ENCODE results near the gene SETD4.

The SETD4 gene

DNA sequence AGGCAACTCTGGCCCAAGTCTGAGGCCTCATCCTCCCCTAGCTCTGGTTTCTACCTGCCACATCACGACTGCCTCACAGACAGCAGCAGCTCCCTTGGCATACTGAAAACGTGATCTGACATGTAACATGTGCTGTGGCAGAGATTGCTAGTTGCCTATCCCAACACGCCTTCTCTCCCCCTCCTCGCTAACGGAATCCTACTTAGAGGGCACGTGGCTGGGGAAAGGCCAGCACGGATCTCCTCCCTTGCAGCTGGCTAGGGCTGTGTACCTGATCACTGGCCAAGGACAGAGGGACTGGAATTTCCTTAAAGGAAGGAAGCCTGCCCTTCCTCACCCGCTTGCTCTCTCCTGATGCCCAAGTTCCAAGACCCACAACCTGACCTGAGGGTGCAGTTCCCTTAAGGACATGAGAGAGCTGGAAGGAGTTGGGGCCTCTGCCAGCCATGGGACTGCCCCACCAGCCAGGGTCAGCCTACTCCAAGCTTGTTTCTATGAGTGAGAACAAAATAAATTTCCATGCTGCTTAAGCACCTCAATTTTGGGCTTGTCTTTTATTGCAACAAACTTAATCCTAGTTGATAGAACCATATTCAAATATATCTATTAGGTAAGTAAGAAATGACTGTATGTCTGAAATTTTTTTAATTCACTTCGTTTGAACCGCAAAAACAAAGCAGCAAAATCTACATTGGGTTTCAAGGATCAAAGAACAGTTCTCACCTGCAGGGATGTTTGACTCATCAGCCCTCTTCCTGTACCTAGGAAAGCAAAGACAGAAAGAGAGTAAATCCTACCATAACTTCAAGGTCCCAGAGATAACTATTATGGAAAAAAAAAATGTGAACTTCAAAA is 7.2 kb downstream of the SETD4 start:
- no peaks in the 10 kb centered on the region for H3K9me3 ChIP-seq (ENCODE audit: control extremely low read depth in 1 of 5, control insufficient read depth in 4 of 5, insufficient read depth in 2 of 5, low read depth in 1 of 5, low read length in 4 of 5)
- H3K27ac ChIP-seq (ENCODE audit: insufficient read depth in 1 of 2, low read depth in 1 of 2, low read length in 2 of 2, poor library complexity in 1 of 2, severe bottlenecking in 2 of 2), result no peak overlapping the region
- H3K36me3 ChIP-seq (ENCODE audit: control insufficient read depth in 4 of 4, insufficient read depth in 4 of 4, low read length in 3 of 4), result peaks cover 29 to 65% (median 46%) of the 10 kb centered on the region in 4 experiments
- no peaks in the 10 kb centered on the region for H3K27me3 ChIP-seq (replicated peaks in 2 of 5; ENCODE audit: control insufficient read depth in 4 of 5, insufficient read depth in 5 of 5, low read length in 4 of 5)
- no peak overlapping the region for H3K4me3 ChIP-seq (ENCODE audit: control insufficient read depth in 1 of 7, extremely low read depth in 1 of 7, insufficient read depth in 4 of 7, low read depth in 2 of 7, low read length in 6 of 7)
- H3K4me1 ChIP-seq (ENCODE audit: control extremely low read depth in 1 of 4, control insufficient read depth in 4 of 4, insufficient read depth in 4 of 4, low read length in 3 of 4), result no peaks in the 10 kb centered on the region
- 86% methylated on average over 9 of the region's 10 CpGs for WGBS (ENCODE audit: insufficient coverage)
- POLR2A ChIA-PET, result interaction anchor here (0.5 kb wide), 1 partner anchor 21 kb away, joined by 3 read pairs; no protein-coding TSS in a partner anchor
- DNase-seq, result no peak
- CTCF ChIA-PET, result interaction anchor here (0.6 to 2.4 kb wide), 4 partner anchors 23 to 59 kb away, joined by 3 to 8 read pairs (median 5); no protein-coding TSS in a partner anchor

DNA sequence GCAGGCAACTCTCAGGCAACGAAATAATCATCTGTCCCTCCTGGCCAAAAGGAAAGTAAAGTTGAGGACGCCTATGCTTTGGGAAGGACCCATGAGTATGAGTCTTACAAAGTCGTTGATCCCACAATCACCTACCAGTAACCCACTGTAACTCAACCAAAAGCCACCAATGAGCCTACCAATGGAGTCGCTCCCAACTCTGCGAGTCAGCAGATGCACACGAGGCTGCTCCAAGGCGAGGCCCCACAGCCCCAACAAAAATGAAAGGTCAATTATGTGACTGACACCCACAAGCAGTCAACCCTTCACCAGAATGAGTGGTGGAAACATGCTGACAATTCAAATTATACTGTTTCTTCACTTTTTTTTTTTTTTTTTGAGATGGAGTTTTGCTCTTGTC is 12.0 kb downstream of the SETD4 start:
- CTCF ChIA-PET, result interaction anchor here (1.0 to 1.6 kb wide), 2 partner anchors 9 kb away, joined by 3 to 4 read pairs; no protein-coding TSS in a partner anchor

DNA sequence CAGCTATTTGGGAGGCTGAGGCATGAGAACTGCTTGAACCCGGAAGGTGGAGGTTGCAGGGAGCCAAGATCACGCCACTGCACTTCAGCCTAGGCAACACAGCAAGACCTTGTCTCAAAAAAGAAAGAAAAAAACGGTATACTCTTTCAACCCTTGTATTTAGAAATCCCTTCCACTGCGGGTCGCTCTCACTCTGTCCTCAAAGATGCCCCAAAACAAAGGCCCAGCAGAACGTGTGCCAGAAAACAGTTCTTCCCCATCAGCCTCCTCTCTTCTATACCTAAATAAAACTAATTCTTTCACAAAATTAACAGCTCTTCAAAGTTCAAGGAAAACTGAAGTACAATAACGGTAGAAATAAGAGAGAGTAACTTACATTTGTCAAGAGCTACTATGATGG is 13.2 kb downstream of the SETD4 start:
- 86% methylated on average over 2 of the region's 7 CpGs for WGBS (ENCODE audit: insufficient coverage)
- Histone ChIP-seq H3K4me3 (ENCODE audit: control insufficient read depth in 1 of 7, extremely low read depth in 1 of 7, insufficient read depth in 4 of 7, low read depth in 2 of 7, low read length in 6 of 7) (no peak overlapping the region), H3K36me3 (ENCODE audit: control insufficient read depth in 4 of 4, insufficient read depth in 4 of 4, low read length in 3 of 4) (peaks cover 18 to 71% (median 40%) of the 10 kb centered on the region in 4 experiments), H3K27me3 (replicated peaks in 2 of 5; ENCODE audit: control insufficient read depth in 4 of 5, insufficient read depth in 5 of 5, low read length in 4 of 5) (no peaks in the 10 kb centered on the region), H3K4me1 (ENCODE audit: control extremely low read depth in 1 of 4, control insufficient read depth in 4 of 4, insufficient read depth in 4 of 4, low read length in 3 of 4) (no peaks in the 10 kb centered on the region), H3K27ac (ENCODE audit: insufficient read depth in 1 of 2, low read depth in 1 of 2, low read length in 2 of 2, poor library complexity in 1 of 2, severe bottlenecking in 2 of 2) (no peak overlapping the region), H3K9me3 (ENCODE audit: control extremely low read depth in 1 of 5, control insufficient read depth in 4 of 5, insufficient read depth in 2 of 5, low read depth in 1 of 5, low read length in 4 of 5) (no peaks in the 10 kb centered on the region)
- POLR2A ChIA-PET, result no interaction called here
- DNase-seq, result no peak
- CTCF ChIA-PET, result interaction anchor here (1.3 to 1.6 kb wide), 2 partner anchors 10 to 12 kb away, joined by 3 to 4 read pairs; no protein-coding TSS in a partner anchor

More for the DNA sequence above, 12.0 kb downstream of the SETD4 start:
- no peak for DNase-seq
- no peaks in the 10 kb centered on the region for H3K27me3 ChIP-seq (replicated peaks in 2 of 5; ENCODE audit: control insufficient read depth in 4 of 5, insufficient read depth in 5 of 5, low read length in 4 of 5)
- no peaks in the 10 kb centered on the region for H3K4me1 ChIP-seq (ENCODE audit: control extremely low read depth in 1 of 4, control insufficient read depth in 4 of 4, insufficient read depth in 4 of 4, low read length in 3 of 4)
- peaks cover 18 to 70% (median 44%) of the 10 kb centered on the region in 4 experiments for H3K36me3 ChIP-seq (ENCODE audit: control insufficient read depth in 4 of 4, insufficient read depth in 4 of 4, low read length in 3 of 4)
- H3K4me3 ChIP-seq (ENCODE audit: control insufficient read depth in 1 of 7, extremely low read depth in 1 of 7, insufficient read depth in 4 of 7, low read depth in 2 of 7, low read length in 6 of 7), result no peak overlapping the region
- H3K27ac ChIP-seq (ENCODE audit: insufficient read depth in 1 of 2, low read depth in 1 of 2, low read length in 2 of 2, poor library complexity in 1 of 2, severe bottlenecking in 2 of 2), result no peak overlapping the region
- POLR2A ChIA-PET, result no interaction called here
- 100% methylated on average over 3 of the region's 7 CpGs for WGBS (ENCODE audit: insufficient coverage)
- no peaks in the 10 kb centered on the region for H3K9me3 ChIP-seq (ENCODE audit: control extremely low read depth in 1 of 5, control insufficient read depth in 4 of 5, insufficient read depth in 2 of 5, low read depth in 1 of 5, low read length in 4 of 5)

DNA sequence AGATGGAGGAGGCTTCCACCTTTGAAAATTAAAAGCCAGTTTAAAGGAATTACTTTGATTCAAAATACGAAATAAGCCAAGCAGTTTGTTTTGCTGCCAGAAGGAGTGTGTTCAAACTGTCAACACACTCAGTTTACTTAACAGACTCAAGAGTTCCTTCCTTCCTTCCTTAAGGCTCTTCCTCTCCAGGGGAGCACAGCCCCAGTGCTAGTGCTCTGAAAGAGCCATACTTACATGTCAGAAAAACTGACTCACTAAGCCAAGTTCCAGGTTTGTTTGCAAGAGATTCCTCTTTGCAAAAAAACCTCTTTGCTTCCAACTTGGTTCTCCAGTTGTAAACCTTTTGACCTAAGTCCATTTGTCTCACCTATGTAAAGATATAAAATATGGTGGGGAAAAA is 14.3 kb downstream of the SETD4 start:
- H3K4me3 ChIP-seq (ENCODE audit: control insufficient read depth in 1 of 7, extremely low read depth in 1 of 7, insufficient read depth in 4 of 7, low read depth in 2 of 7, low read length in 6 of 7), result no peak overlapping the region
- no peak overlapping the region for H3K27ac ChIP-seq (ENCODE audit: insufficient read depth in 1 of 2, low read depth in 1 of 2, low read length in 2 of 2, poor library complexity in 1 of 2, severe bottlenecking in 2 of 2)
- H3K9me3 ChIP-seq (ENCODE audit: control extremely low read depth in 1 of 5, control insufficient read depth in 4 of 5, insufficient read depth in 2 of 5, low read depth in 1 of 5, low read length in 4 of 5), result no peaks in the 10 kb centered on the region
- WGBS (ENCODE audit: insufficient coverage), result 70% methylated on average over 1 of the region's 1 CpG
- DNase-seq, result no peak
- ChIA-PET CTCF (no interaction called here), POLR2A (no interaction called here)
- peaks cover 22 to 78% (median 44%) of the 10 kb centered on the region in 4 experiments for H3K36me3 ChIP-seq (ENCODE audit: control insufficient read depth in 4 of 4, insufficient read depth in 4 of 4, low read length in 3 of 4)
- H3K27me3 ChIP-seq (replicated peaks in 2 of 5; ENCODE audit: control insufficient read depth in 4 of 5, insufficient read depth in 5 of 5, low read length in 4 of 5), result no peaks in the 10 kb centered on the region
- no peaks in the 10 kb centered on the region for H3K4me1 ChIP-seq (ENCODE audit: control extremely low read depth in 1 of 4, control insufficient read depth in 4 of 4, insufficient read depth in 4 of 4, low read length in 3 of 4)

DNA sequence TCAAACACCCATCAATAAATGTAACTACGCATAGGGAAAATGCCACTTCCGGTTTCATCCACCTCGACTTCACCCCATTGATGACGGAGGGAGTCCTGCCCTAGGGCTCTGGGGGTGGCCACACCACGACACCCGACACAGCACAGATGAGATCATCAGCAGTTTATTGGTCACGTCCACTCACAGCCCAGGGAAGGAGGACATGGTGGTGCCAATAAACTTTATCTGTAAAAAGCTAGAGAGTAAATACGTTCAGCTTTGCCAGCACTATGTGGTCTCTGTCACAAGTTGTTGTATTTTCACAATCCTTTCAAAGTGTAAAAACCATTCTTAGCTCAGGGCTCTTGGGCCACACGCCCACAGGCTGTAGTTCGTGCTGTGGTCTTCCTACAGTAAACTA is 16.3 kb downstream of the SETD4 start:
- ChIA-PET POLR2A (no interaction called here), CTCF (no interaction called here)
- no peaks in the 10 kb centered on the region for H3K27me3 ChIP-seq (replicated peaks in 2 of 5; ENCODE audit: control insufficient read depth in 4 of 5, insufficient read depth in 5 of 5, low read length in 4 of 5)
- peaks cover 22 to 82% (median 50%) of the 10 kb centered on the region in 4 experiments for H3K36me3 ChIP-seq (ENCODE audit: control insufficient read depth in 4 of 4, insufficient read depth in 4 of 4, low read length in 3 of 4)
- no peak for DNase-seq
- no peak overlapping the region for H3K27ac ChIP-seq (ENCODE audit: insufficient read depth in 1 of 2, low read depth in 1 of 2, low read length in 2 of 2, poor library complexity in 1 of 2, severe bottlenecking in 2 of 2)
- no peaks in the 10 kb centered on the region for H3K9me3 ChIP-seq (ENCODE audit: control extremely low read depth in 1 of 5, control insufficient read depth in 4 of 5, insufficient read depth in 2 of 5, low read depth in 1 of 5, low read length in 4 of 5)
- no peak overlapping the region for H3K4me3 ChIP-seq (ENCODE audit: control insufficient read depth in 1 of 7, extremely low read depth in 1 of 7, insufficient read depth in 4 of 7, low read depth in 2 of 7, low read length in 6 of 7)
- no peaks in the 10 kb centered on the region for H3K4me1 ChIP-seq (ENCODE audit: control extremely low read depth in 1 of 4, control insufficient read depth in 4 of 4, insufficient read depth in 4 of 4, low read length in 3 of 4)
- WGBS (ENCODE audit: insufficient coverage), result 94% methylated on average over 8 of the region's 10 CpGs

DNA sequence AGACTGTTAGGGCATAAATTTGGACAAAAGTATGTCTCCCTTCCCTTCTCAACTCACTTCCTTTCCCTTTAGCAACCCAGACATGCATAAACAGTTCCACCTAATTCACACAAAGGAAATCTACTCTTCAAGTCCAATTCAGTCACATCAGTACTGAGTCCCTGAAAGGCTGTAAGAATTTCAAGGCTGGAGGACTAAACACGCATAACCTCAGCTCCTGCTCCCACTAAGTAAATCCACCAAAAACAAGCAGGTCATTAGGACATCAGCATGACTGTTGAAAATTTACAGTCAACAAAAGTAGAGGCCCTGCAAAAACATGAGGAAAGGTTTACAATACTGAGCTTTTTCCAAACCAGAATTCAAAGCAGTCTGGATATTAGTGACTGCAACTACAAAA is 18.4 kb downstream of the SETD4 start:
- Histone ChIP-seq H3K36me3 (ENCODE audit: control insufficient read depth in 4 of 4, insufficient read depth in 4 of 4, low read length in 3 of 4) (peaks cover 27 to 79% (median 53%) of the 10 kb centered on the region in 4 experiments), H3K9me3 (ENCODE audit: control extremely low read depth in 1 of 5, control insufficient read depth in 4 of 5, insufficient read depth in 2 of 5, low read depth in 1 of 5, low read length in 4 of 5) (no peaks in the 10 kb centered on the region), H3K4me3 (ENCODE audit: control insufficient read depth in 1 of 7, extremely low read depth in 1 of 7, insufficient read depth in 4 of 7, low read depth in 2 of 7, low read length in 6 of 7) (no peak overlapping the region), H3K27me3 (replicated peaks in 2 of 5; ENCODE audit: control insufficient read depth in 4 of 5, insufficient read depth in 5 of 5, low read length in 4 of 5) (no peaks in the 10 kb centered on the region), H3K27ac (ENCODE audit: insufficient read depth in 1 of 2, low read depth in 1 of 2, low read length in 2 of 2, poor library complexity in 1 of 2, severe bottlenecking in 2 of 2) (no peak overlapping the region), H3K4me1 (ENCODE audit: control extremely low read depth in 1 of 4, control insufficient read depth in 4 of 4, insufficient read depth in 4 of 4, low read length in 3 of 4) (no peaks in the 10 kb centered on the region)
- DNase-seq, result no peak
- WGBS (ENCODE audit: insufficient coverage), result 100% methylated on average over 1 of the region's 1 CpG
- ChIA-PET CTCF (interaction anchor here (0.8 to 1.9 kb wide), 2 partner anchors 13 to 63 kb away, joined by 3 to 6 read pairs; no protein-coding TSS in a partner anchor), POLR2A (interaction anchor here (0.6 kb wide), 1 partner anchor 1472 kb away, joined by 3 read pairs; no protein-coding TSS in a partner anchor)

DNA sequence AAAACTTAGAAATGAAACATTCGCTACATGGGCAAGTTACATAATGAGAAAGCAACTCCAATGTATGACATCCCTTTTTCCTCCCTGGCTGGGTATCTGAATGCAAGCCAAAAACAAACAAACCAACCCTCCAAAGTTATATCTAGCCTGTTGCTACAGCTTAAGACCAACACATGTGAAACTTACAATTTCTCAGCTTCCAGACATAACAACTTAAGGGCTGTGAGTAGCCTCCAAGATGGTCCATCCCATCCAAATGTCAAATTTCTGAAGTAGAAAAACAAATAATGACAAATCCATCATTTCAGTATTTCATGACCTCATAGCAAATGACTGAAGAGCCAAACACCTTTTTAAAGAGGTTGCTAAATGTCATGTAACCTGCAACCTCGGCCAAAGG is 19.9 kb downstream of the SETD4 start:
- ChIA-PET CTCF (interaction anchor here (0.9 to 1.9 kb wide), 3 partner anchors 12 to 64 kb away, joined by 3 to 6 read pairs (median 3); no protein-coding TSS in a partner anchor), POLR2A (no interaction called here)
- WGBS (ENCODE audit: insufficient coverage), result 100% methylated on average over 1 of the region's 2 CpGs
- no peaks in the 10 kb centered on the region for H3K4me1 ChIP-seq (ENCODE audit: control extremely low read depth in 1 of 4, control insufficient read depth in 4 of 4, insufficient read depth in 4 of 4, low read length in 3 of 4)
- H3K27ac ChIP-seq (ENCODE audit: insufficient read depth in 1 of 2, low read depth in 1 of 2, low read length in 2 of 2, poor library complexity in 1 of 2, severe bottlenecking in 2 of 2), result no peak overlapping the region
- no peak overlapping the region for H3K4me3 ChIP-seq (ENCODE audit: control insufficient read depth in 1 of 7, extremely low read depth in 1 of 7, insufficient read depth in 4 of 7, low read depth in 2 of 7, low read length in 6 of 7)
- DNase-seq, result no peak
- peaks cover 27 to 78% (median 51%) of the 10 kb centered on the region in 4 experiments for H3K36me3 ChIP-seq (ENCODE audit: control insufficient read depth in 4 of 4, insufficient read depth in 4 of 4, low read length in 3 of 4)
- no peaks in the 10 kb centered on the region for H3K9me3 ChIP-seq (ENCODE audit: control extremely low read depth in 1 of 5, control insufficient read depth in 4 of 5, insufficient read depth in 2 of 5, low read depth in 1 of 5, low read length in 4 of 5)
- H3K27me3 ChIP-seq (replicated peaks in 2 of 5; ENCODE audit: control insufficient read depth in 4 of 5, insufficient read depth in 5 of 5, low read length in 4 of 5), result no peaks in the 10 kb centered on the region

Data from common myeloid progenitor, CD34-positive (primary cell).